ENCODE results near the gene MRGPRE.

MRGPRE gene

DNA sequence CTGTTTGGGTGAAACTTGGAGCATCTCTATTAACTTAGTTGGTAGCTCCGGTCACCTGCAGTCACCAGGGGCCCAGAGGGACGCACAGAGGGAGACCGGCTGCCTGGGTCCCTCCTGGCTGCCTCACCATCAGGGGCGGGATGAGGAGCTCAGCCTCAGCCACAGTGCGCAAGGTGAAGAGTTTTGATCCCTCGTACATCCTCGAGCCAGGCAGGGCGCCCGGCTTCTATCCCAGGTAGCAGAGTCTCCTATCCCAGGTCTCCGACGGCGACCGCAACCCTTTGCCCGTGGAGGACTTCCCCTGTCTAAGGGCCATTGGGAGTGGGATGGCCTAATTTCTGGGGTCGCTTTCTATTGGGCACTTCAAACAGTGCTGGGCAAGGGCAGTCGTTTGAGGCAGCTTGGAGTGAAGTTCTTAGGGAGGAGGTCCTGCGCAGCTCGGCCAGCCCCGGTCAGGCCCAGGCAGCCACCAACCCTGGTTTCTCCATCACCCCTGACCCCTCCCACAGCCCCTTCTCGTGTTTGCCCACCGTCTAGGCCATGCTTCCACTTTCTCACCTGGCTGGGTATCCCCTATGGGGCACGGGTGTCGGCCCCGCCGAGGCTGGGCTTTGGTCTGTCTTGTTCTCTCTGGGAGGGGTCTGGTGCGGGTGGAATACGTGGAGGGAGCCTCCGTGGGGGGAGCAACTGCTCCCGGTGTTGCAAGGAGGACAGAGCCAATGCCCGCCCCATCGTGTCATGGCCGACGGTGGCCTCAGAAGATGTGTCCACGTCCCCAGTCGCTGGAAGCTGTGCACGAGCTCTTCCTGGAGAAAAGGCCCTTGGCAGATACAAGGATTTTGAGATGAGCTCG lies 10.0 kb downstream of the MRGPRE start:
- H3K27ac Mint-ChIP-seq, result no peak overlapping the region
- DNase-seq (no peak), ATAC-seq (no peak)
- no peaks in the 10 kb centered on the region for H3K9me3 Mint-ChIP-seq
- H3K4me3 Mint-ChIP-seq, result no peak overlapping the region
- H3K4me1 Mint-ChIP-seq, result no peaks in the 10 kb centered on the region
- no peaks in the 10 kb centered on the region for H3K36me3 Mint-ChIP-seq (ENCODE audit: low read depth)
- H3K27me3 Mint-ChIP-seq, result peaks cover 8% of the 10 kb centered on the region

DNA sequence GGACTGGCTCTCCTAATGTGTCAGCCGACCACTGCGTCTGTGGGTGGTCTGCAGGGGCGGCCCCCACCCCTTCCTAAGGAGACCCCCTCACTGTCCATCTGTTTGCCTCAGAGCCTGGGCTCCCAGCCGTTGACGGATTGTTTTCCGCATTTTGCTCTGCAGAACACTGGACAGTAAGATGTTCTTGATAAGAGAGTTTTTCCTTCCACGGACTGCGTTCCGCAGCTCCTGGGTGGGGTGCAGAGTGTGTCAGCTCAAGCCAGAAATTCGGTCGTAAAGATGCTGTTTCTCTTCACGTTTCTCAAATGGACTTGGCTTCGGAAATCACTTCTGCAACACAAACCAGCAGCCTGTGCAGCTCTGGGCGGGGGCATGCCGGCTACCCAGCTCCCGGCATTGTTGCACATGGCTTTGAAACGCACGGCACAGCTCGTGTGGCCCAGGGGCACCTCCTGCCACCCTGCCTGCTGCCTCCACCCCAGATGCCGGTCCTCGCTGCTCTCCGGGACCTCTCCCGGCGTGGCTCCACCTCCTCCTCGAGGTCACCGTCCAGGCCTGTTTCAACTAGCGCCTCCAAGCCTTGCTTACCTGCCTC lies 10.7 kb downstream of the MRGPRE start:
- no peak overlapping the region for H3K4me3 Mint-ChIP-seq
- ATAC-seq (no peak), DNase-seq (no peak)
- H3K27ac Mint-ChIP-seq, result no peak overlapping the region
- H3K36me3 Mint-ChIP-seq (ENCODE audit: low read depth), result no peaks in the 10 kb centered on the region
- H3K4me1 Mint-ChIP-seq, result peaks cover 2% of the 10 kb centered on the region
- H3K9me3 Mint-ChIP-seq, result no peaks in the 10 kb centered on the region
- H3K27me3 Mint-ChIP-seq, result peaks cover 10% of the 10 kb centered on the region

DNA sequence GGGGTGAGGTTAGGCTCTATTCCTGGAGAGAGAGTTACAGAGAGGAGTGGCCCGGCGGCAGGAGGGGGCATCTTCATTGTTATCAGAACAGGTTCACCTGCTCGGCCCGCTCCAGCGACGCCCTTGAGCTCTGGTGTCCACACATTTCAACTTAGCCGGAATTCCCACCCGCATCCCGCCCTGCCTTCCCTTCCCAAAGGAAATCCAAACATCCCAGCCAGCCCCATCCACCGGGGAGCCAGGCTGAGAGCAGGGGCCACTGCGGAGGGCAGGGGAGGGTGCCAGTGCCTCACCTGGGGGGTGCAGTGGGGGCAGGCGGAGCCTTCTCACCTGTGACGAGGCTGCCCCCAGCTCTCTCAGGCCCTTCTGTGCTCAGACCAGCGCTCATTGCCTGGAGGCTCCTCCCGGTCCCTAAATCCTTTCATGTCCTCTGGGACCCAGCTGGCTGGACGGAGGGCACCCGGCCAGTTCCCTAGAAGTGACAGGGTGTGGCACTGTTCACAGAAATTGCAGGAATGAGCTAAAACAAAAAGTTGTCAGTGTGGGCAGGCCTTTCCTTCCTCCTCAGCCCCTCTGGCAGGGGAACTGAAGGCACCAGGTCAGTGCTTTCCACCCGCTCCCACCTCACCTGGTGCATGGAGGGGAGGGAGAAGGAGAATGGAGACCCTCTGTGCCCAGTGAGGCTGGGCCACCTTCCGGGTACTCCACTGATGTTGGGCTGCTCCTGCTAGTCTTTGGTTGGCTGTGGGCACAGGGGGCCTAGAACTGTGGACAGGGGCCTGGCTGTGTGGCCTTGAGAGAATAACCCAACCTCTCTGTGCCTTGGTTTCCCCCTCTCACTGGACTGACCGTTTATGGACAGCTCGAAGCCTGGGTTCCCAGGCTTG lies 11.5 kb downstream of the MRGPRE start:
- Mint-ChIP-seq H3K36me3 (ENCODE audit: low read depth) (no peaks in the 10 kb centered on the region), H3K4me3 (no peak overlapping the region), H3K27ac (no peak overlapping the region), H3K9me3 (no peaks in the 10 kb centered on the region), H3K4me1 (peaks cover 2% of the 10 kb centered on the region), H3K27me3 (peaks cover 12% of the 10 kb centered on the region)
- no peak for DNase-seq
- ATAC-seq, result no peak

DNA sequence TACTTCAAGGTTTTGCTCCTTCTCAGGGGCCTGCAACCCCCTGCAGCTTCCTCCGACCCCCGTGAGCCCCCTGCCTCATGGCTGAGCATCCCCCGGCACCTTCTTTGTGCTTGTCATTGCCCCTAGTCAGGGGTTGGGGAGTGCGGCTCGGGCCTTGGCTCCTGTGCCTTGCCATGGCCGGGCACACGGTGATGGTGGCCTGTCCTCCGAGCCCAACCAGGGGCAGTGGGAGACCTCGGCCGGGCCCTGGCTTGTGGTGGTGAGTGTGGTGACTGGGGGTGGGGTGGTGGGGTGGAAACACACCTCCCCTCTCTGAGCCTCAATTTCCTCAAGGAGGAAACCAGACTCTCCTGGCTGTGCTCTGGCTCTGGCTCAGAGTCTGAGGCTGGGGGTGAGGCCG lies 12.1 kb downstream of the MRGPRE start:
- DNase-seq, result no peak
- no peak for ATAC-seq
- Mint-ChIP-seq H3K36me3 (ENCODE audit: low read depth) (no peaks in the 10 kb centered on the region), H3K9me3 (no peaks in the 10 kb centered on the region), H3K4me3 (no peak overlapping the region), H3K27ac (no peak overlapping the region), H3K4me1 (peaks cover 2% of the 10 kb centered on the region), H3K27me3 (peaks cover 13% of the 10 kb centered on the region)

DNA sequence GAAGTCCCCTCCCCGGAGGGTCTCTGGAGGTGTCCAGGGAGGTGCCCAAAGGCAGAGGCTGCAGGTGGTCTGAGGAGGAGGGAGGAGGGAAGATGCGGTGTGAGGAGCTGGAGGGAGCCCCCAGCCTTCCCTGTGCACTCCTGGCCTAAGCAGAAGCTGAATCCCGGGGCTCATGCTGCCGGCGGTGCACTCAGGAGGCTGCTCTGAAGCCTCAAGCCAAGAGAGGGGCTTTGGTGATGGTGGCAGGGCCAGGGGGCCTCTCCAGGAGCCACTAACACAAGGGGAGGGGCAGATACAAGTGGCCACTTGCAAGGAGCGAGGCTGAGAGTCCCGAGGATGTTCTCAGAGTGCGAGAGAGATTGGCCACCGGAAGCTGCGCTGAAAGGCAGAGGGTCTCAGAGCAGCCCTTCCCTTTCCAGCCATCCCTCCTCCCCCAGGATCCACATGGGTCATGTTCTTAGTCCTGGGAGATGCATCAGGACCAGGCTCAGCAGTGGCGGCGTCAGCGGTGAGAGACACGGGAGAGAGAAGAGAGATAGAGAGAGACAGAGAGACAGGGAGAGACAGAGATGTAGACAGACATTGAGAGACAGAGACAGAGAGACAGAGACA lies 12.8 kb downstream of the MRGPRE start:
- Mint-ChIP-seq H3K4me1 (peaks cover 2% of the 10 kb centered on the region), H3K4me3 (no peak overlapping the region), H3K9me3 (no peaks in the 10 kb centered on the region), H3K27ac (no peak overlapping the region), H3K36me3 (ENCODE audit: low read depth) (no peaks in the 10 kb centered on the region), H3K27me3 (peaks cover 17% of the 10 kb centered on the region)
- DNase-seq (no peak), ATAC-seq (no peak)

DNA sequence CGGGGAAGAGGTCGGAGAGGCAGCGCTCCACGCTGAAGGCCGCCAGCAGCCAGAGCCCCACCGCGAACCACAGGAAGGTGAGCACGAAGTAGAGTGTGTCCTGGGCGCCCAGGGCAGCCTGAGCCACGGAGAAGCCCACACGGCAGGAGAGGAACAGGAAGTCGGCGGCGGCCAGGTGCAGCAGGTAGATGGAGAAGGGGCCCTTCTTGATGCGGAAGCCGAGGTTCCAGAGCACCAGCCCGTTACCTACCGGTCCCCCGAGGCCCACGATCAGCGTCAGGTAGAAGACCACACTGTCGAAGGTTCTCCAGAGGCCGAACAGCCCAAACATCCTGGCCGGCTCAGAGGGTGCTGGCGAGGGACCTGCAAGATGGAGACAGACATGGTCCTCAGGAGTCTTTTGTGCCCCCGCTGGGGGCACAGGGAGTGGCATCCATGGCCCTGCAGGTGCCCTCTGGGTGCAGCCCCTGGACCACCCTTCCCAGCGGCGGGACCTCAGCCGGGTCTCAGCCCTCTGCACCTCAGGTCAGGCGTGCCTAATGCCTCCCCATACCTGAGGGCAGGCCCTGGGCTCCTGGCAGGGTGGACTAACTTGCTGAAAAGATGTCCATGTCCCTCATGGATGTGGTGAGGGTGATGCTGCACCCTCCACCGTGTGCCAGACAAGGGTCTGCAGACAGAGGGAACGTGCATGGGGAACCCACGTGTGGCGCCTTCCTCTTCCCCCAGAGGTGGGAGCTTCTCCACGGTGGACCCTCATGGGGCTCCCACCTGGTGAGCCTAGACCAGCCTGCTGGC lies 13.5 kb downstream of the MRGPRE start, which contains the start of gene MRGPRG:
MRGPRG (minus strand) TSS at position 331 of the 798 bp plus-strand sequence; CDS start at position 331, 0 bp downstream.
- H3K27ac Mint-ChIP-seq, result no peak within 1 kb of the TSS
- no peaks in the 10 kb centered on the region for H3K9me3 Mint-ChIP-seq
- no peak within 1 kb of the TSS for H3K4me3 Mint-ChIP-seq
- ATAC-seq (no peak), DNase-seq (no peak)
- peaks cover 20% of the 10 kb centered on the region for H3K27me3 Mint-ChIP-seq
- no peaks in the 10 kb centered on the region for H3K36me3 Mint-ChIP-seq (ENCODE audit: low read depth)
- H3K4me1 Mint-ChIP-seq, result peaks cover 2% of the 10 kb centered on the region

DNA sequence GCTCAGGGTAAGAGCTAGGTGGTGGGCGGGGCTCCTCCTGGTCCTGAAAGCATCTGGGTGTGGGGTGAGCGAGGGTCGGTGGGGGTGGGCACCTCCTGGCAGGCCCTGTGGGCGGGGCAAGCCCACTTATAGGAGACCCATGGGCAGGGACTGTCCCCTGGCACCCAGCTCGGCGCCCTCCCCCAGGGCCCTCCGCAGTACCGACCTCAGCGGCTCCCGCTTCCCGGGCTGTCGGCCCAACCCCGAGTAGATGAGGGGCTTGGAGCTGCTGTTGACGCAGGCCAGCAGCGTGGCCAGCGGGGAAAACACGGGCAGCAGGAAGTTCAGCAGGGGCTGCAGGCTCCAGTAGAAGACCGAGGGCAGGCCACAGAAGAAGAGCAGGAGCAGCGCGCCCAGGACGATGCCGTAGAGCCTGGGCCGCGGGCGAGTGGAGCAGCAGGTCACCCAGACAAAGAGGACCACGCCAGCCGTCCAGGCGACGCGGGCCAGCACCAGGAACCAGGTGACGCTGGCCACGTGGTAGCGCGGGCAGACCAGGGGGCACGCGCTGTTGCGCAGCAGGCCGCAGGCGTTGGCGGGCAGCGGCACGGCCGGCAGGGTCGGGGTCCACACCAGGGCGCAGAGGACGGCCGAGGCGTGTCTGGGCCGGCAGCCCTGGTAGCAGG lies 14.3 kb downstream of the MRGPRE start:
- H3K9me3 Mint-ChIP-seq, result no peaks in the 10 kb centered on the region
- DNase-seq (no peak), ATAC-seq (no peak)
- H3K27ac Mint-ChIP-seq, result no peak overlapping the region
- peaks cover 2% of the 10 kb centered on the region for H3K4me1 Mint-ChIP-seq
- H3K36me3 Mint-ChIP-seq (ENCODE audit: low read depth), result no peaks in the 10 kb centered on the region
- H3K27me3 Mint-ChIP-seq, result peaks cover 18% of the 10 kb centered on the region
- no peak overlapping the region for H3K4me3 Mint-ChIP-seq

DNA sequence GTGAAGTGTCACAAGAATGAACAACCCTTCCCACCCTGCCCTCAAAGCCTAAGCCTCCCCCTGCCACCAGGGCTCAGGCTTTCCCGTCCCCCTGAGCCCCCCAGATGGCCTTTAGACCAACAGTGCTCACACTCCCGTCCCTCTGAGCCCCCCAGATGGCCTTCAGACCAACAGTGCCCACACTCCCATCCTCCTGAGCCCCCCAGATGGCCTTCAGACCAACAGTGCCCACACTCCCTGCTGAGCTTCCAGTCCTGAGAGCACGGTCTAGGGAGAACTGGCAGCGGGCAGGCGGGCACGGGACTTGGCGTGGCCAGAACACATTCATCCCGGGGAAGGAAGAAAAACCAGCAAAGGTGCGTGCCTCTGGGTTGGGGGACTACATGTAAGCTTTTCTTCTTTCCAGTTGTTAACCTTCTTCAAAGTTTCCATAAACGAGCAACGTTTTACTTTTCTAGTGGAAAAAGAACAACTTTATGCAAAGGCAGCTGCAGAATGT lies 16.1 kb downstream of the MRGPRE start:
- Mint-ChIP-seq H3K4me3 (no peak overlapping the region), H3K27ac (no peak overlapping the region), H3K27me3 (peaks cover 18% of the 10 kb centered on the region), H3K36me3 (ENCODE audit: low read depth) (no peaks in the 10 kb centered on the region), H3K4me1 (peaks cover 2% of the 10 kb centered on the region), H3K9me3 (no peaks in the 10 kb centered on the region)
- DNase-seq, result no peak
- no peak for ATAC-seq

DNA sequence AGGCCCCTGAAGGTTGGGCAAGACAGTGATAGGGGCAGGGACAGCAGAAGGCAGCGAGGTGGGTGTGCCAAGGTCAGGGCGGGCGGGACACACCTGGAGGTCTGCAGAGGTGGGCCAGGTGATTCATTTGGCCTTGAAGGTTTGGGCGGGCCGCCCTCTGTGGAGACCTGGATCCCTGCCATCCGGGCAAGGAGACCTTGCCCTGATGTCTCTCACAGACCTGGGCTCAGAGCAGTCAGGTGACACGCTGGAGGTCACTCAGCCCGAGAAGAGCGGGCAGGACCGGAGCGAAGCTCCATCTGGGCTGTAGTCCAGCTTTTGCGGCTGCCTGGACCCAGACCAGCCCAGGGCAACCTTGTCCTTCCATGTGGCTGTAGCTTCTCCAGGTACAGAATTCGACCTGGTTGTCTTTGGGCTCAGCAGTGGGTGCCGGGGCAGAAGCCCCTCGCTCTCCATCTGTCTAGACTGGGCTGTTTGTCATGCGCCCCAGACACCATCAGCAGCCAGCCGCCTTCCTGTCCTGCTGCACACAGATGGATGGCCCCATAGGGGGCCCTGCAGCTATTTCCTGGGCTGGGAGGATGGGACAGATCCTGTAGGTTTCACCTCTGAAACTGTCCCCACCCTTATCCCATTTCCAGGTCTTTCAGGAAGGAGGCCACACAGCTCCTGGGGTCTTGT lies 16.7 kb downstream of the MRGPRE start:
- H3K36me3 Mint-ChIP-seq (ENCODE audit: low read depth), result no peaks in the 10 kb centered on the region
- no peak for DNase-seq
- H3K4me3 Mint-ChIP-seq, result no peak overlapping the region
- peaks cover 2% of the 10 kb centered on the region for H3K4me1 Mint-ChIP-seq
- H3K9me3 Mint-ChIP-seq, result no peaks in the 10 kb centered on the region
- no peak overlapping the region for H3K27ac Mint-ChIP-seq
- no peak for ATAC-seq
- peaks cover 18% of the 10 kb centered on the region for H3K27me3 Mint-ChIP-seq

DNA sequence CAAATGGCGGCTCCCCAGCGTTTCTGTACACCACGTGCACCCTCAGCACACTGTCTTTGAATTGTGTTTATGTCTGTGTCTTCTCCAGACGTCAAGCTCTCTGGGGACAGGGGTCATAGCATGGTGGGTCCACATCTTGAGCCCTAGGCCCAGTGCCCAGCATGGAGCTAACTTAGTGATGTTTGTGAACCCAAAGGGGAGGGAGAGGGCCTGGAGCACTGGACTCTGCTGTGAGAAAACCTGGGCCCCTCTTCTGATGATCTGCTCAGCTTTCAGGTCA lies 17.9 kb downstream of the MRGPRE start:
- no peaks in the 10 kb centered on the region for H3K36me3 Mint-ChIP-seq (ENCODE audit: low read depth)
- ATAC-seq (no peak), DNase-seq (no peak)
- no peak overlapping the region for H3K27ac Mint-ChIP-seq
- H3K9me3 Mint-ChIP-seq, result no peaks in the 10 kb centered on the region
- H3K27me3 Mint-ChIP-seq, result peaks cover 18% of the 10 kb centered on the region
- H3K4me3 Mint-ChIP-seq, result no peak overlapping the region
- peaks cover 2% of the 10 kb centered on the region for H3K4me1 Mint-ChIP-seq

DNA sequence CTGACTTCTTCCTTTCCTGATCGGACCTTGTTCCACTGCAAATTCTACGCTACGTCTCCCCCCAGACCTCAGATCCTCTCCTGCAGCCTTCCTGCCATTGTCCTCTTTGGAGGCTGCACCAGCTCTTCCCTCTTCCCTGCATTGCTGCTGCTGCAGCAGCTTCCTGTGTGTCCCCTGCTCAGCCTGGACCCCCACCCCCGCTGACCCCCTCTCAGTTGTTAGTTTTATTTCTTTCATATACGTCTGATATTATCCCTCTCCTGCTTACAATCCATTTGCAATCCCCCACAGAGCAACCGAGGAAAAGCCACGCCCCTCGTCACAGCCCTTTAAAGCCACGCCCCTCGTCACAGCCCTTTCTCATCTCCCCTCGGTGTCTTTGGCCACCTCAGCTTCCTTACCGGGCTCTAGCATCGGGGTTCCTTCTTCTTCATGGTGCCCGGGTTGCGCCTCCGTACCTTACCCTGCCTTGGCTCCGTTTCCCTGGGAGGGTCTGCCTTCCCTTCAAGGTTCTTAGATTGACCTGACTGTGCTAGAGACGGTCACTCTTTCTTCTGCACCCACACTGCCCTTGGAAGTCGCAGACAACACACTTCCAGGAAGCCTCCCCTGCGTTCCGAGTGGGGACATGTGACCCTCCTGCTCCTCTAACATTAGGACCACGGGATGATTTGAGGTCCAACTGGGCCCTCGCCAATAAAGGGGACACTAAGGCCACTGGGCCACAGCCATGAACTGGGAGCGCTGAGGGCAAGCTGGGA lies 18.4 kb downstream of the MRGPRE start:
- Mint-ChIP-seq H3K36me3 (ENCODE audit: low read depth) (no peaks in the 10 kb centered on the region), H3K27me3 (peaks cover 18% of the 10 kb centered on the region), H3K27ac (no peak overlapping the region)

DNA sequence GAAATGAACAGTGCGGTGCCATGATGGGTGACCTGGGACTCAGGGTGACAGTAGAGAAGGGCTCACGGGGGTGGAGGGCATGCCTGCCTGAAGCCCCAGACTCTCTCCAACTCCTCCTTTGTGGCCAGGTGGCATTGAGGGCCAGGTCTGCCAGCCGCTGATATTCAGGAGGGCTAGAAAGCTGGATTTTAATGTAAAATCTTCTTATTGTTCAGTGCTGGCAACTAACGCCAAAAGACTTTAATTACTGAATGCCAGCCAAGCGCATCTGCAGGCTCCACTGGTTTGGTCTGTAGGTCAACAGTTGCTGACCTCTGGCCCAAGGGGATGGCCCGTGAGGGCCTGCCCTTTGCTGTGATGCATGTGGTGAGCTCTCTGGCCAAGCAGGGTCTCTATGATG lies 23.9 kb downstream of the MRGPRE start:
- Mint-ChIP-seq H3K27me3 (peaks cover 2% of the 10 kb centered on the region), H3K36me3 (ENCODE audit: low read depth) (no peaks in the 10 kb centered on the region), H3K4me1 (no peaks in the 10 kb centered on the region), H3K9me3 (no peaks in the 10 kb centered on the region), H3K4me3 (no peak overlapping the region), H3K27ac (no peak overlapping the region)
- ATAC-seq (no peak), DNase-seq (no peak)

More for the DNA sequence above, 18.4 kb downstream of the MRGPRE start:
- ATAC-seq, result no peak
- H3K4me3 Mint-ChIP-seq, result no peak overlapping the region
- peaks cover 2% of the 10 kb centered on the region for H3K4me1 Mint-ChIP-seq
- DNase-seq, result no peak
- H3K9me3 Mint-ChIP-seq, result no peaks in the 10 kb centered on the region

Data from activated naive CD8-positive, alpha-beta T cell treated with anti-CD3 and anti-CD28 coated beads, Interleukin-2, amount 50 U/mL, for 24 hours (primary cell).